Neural cell (in vitro differentiated cells): ENCODE data around the gene SCRN2. TPM values are rescaled to one million over a fixed set of nuclear protein-coding genes. Genes with fewer than 3 reads are reported as not detected.

Experiments used
- H2AFZ ChIP-seq: fragments of 200-600, 300-800 bp; sonication (generic), shearing (Covaris generic); 2 replicates; pipeline ENCODE4 v1.6.0; 2014; ENCODE audit warnings: low read depth, mild to moderate bottlenecking, antibody characterized with exemption, low read length, moderate library complexity
- H3F3A ChIP-seq: fragments of 200-600 bp; shearing (Covaris generic); 2 replicates; pipeline ENCODE4 v1.6.1; 2016; ENCODE audit warnings: mild to moderate bottlenecking, moderate library complexity, mixed read lengths, antibody characterized with exemption, low read length; ENCODE audit not compliant: insufficient read depth, poor library complexity, severe bottlenecking
- H3K27ac ChIP-seq: fragments of 200-600, 300-800 bp; sonication (generic), shearing (Covaris generic); 2 replicates; pipeline ENCODE4 v1.5.1; 2014; ENCODE audit warnings: mild to moderate bottlenecking, low read length, moderate library complexity
- H3K27me3 ChIP-seq: fragments of 300-800, 200-600 bp; sonication (generic), shearing (Covaris generic); 2 replicates; pipeline ENCODE4 v1.6.0; 2014; ENCODE audit warnings: mild to moderate bottlenecking, low read depth, low read length, moderate library complexity; ENCODE audit not compliant: insufficient read depth
- H3K36me3 ChIP-seq: fragments of 300-800, 200-600 bp; sonication (generic), shearing (Covaris generic); 2 replicates; pipeline ENCODE4 v1.5.1; 2014; ENCODE audit warnings: mild to moderate bottlenecking, antibody characterized with exemption, low read length, moderate library complexity; ENCODE audit not compliant: insufficient read depth
- H3K4me2 ChIP-seq: fragments of 300-800, 200-600 bp; sonication (generic), shearing (Covaris generic); 2 replicates; pipeline ENCODE4 v1.6.0; 2014; ENCODE audit warnings: mild to moderate bottlenecking, low read length
- H3K4me3 ChIP-seq: fragments of 300-800, 200-600 bp; sonication (generic), shearing (Covaris generic); 2 replicates; pipeline ENCODE4 v1.5.1; 2014; ENCODE audit warnings: mild to moderate bottlenecking, low read length, moderate library complexity
- H3K79me2 ChIP-seq: fragments of 200-600 bp; shearing (Covaris generic); replicated peaks from 2 replicates; pipeline ENCODE4 v1.6.0; 2014; ENCODE audit warnings: mild to moderate bottlenecking, low read length, moderate library complexity; ENCODE audit not compliant: insufficient read depth
- H3K9ac ChIP-seq: fragments of 300-800, 200-600 bp; sonication (generic), shearing (Covaris generic); 2 replicates; pipeline ENCODE4 v1.6.1; 2016; ENCODE audit warnings: mild to moderate bottlenecking, low read length, mixed read lengths
- H3K9me2 ChIP-seq: fragments of 200-600 bp; shearing (Covaris generic); 2 replicates; pipeline ENCODE4 v1.6.1; 2016; ENCODE audit warnings: mild to moderate bottlenecking, low read length, mixed read lengths; ENCODE audit not compliant: insufficient read depth
- H3K9me3 ChIP-seq: fragments of 200-600, 300-800 bp; sonication (generic), shearing (Covaris generic); 2 replicates; pipeline ENCODE4 v1.6.1; 2016; ENCODE audit warnings: mild to moderate bottlenecking, mixed run types, low read length, moderate library complexity, mixed read lengths
- H4K20me1 ChIP-seq: fragments of 200-600 bp; shearing (Covaris generic); 2 replicates; pipeline ENCODE4 v1.6.1; 2016; ENCODE audit warnings: mild to moderate bottlenecking, mixed run types; ENCODE audit not compliant: insufficient read depth
- CTCF ChIP-seq: fragments of 450-650 bp; IDR thresholded peaks from 2 replicates; pipeline ENCODE4 v1.5.1; 2014; ENCODE audit warnings: antibody characterized with exemption, mild to moderate bottlenecking, moderate library complexity; ENCODE audit not compliant: poor library complexity, severe bottlenecking
- EP300 ChIP-seq: fragments of 450-650 bp; conservative IDR thresholded peaks from 2 replicates; pipeline ENCODE4 v1.6.1; 2014; ENCODE audit warnings: antibody characterized with exemption, mild to moderate bottlenecking, moderate library complexity; ENCODE audit not compliant: poor library complexity, severe bottlenecking
- EZH2 ChIP-seq: fragments of 200-600, 300-800 bp; shearing (Covaris generic), sonication (generic); IDR thresholded peaks from 2 replicates; pipeline ENCODE4 v1.6.1; 2014; ENCODE audit warnings: antibody characterized with exemption, low read length, borderline replicate concordance, mild to moderate bottlenecking; ENCODE audit not compliant: insufficient read depth, poor library complexity, severe bottlenecking
- MXI1 ChIP-seq: fragments of 450-650 bp; conservative IDR thresholded peaks from 2 replicates; pipeline ENCODE4 v1.6.1; 2014; ENCODE audit warnings: antibody characterized with exemption, mild to moderate bottlenecking; ENCODE audit not compliant: poor library complexity, severe bottlenecking
- POLR2AphosphoS5 ChIP-seq: IDR thresholded peaks from 2 replicates; pipeline ENCODE4 v1.6.1; 2012
- RAD21 ChIP-seq: fragments of 450-650 bp; conservative IDR thresholded peaks from 2 replicates; pipeline ENCODE4 v1.6.1; 2014; ENCODE audit warnings: antibody characterized with exemption, mild to moderate bottlenecking, moderate library complexity
- REST ChIP-seq: IDR thresholded peaks from 2 replicates; pipeline ENCODE4 v1.6.1; 2012; ENCODE audit warnings: borderline replicate concordance
- SMC3 ChIP-seq: fragments of 450-650 bp; conservative IDR thresholded peaks from 2 replicates; pipeline ENCODE4 v1.6.1; 2014; ENCODE audit warnings: antibody characterized with exemption, mild to moderate bottlenecking, moderate library complexity; ENCODE audit not compliant: poor library complexity
- TAF1 ChIP-seq: IDR thresholded peaks from 2 replicates; pipeline ENCODE4 v1.6.1; 2012; ENCODE audit warnings: low read depth
- polyA plus RNA-seq: library from polyadenylated mRNA; depleted of rRNA; stranded (reverse); fragments of >200 nt; gene quantifications from 2 replicates; pipeline ENCODE4 v1.2.3, GENCODE V29; 2014

The SCRN2 gene
- polyA plus RNA-seq, 1 donor from 2014 or later, result 94.0 TPM

- no peaks in the 10 kb centered on the region for H3K27me3 ChIP-seq
- no peak overlapping the region for H2AFZ ChIP-seq
- no peak overlapping the region for H3K27ac ChIP-seq
- no peaks in the 10 kb centered on the region for H3K9me3 ChIP-seq
- H3K9me2 ChIP-seq, result no peaks in the 10 kb centered on the region
- no peaks in the 10 kb centered on the region for H3K79me2 ChIP-seq
- H3K4me3 ChIP-seq, result no peak overlapping the region
- H3K9ac ChIP-seq, result no peak overlapping the region
- H3F3A ChIP-seq, result no peaks in the 10 kb centered on the region
- no peak for TF ChIP-seq MXI1
- no peak for TF ChIP-seq CTCF
- TF ChIP-seq EP300, result no peak
- no peak for TF ChIP-seq TAF1
- TF ChIP-seq SMC3, result no peak
- no peak for TF ChIP-seq RAD21
- TF ChIP-seq POLR2AphosphoS5, result no peak
- no peak for TF ChIP-seq REST
- no peaks in the 10 kb centered on the region for H3K36me3 ChIP-seq
- H4K20me1 ChIP-seq, result no peaks in the 10 kb centered on the region
- no peak overlapping the region for H3K4me2 ChIP-seq
These were observed 28.7 kb downstream of the SCRN2 start for GRCh38 chr17:47812146-47812920.

- no peak overlapping the region for H3K4me2 ChIP-seq
- no peaks in the 10 kb centered on the region for H3F3A ChIP-seq
- no peaks in the 10 kb centered on the region for H3K27me3 ChIP-seq
- no peak overlapping the region for H3K9ac ChIP-seq
- H3K79me2 ChIP-seq, result no peaks in the 10 kb centered on the region
- TF ChIP-seq SMC3 (no peak), REST (no peak), RAD21 (no peak), POLR2AphosphoS5 (no peak), TAF1 (no peak), EZH2 (no peak), MXI1 (no peak)
- H3K27ac ChIP-seq, result no peak overlapping the region
- no peaks in the 10 kb centered on the region for H4K20me1 ChIP-seq
- H3K4me3 ChIP-seq, result no peak overlapping the region
- no peak overlapping the region for H2AFZ ChIP-seq
- H3K9me2 ChIP-seq, result no peaks in the 10 kb centered on the region
- H3K9me3 ChIP-seq, result no peaks in the 10 kb centered on the region
- no peaks in the 10 kb centered on the region for H3K36me3 ChIP-seq
These were observed 29.4 kb downstream of the SCRN2 start for GRCh38 chr17:47811709-47812108.
